SK-N-SH (cell line): ENCODE data around the gene SEC23IP. TPM values are rescaled to one million over a fixed set of nuclear protein-coding genes. Genes with fewer than 3 reads are reported as not detected.

ENCODE experiments used
- CTCF ChIA-PET: fragments of 300-600, 350-600 bp; formaldehyde crosslinking; extraction: SDS; loops from one replicate; lab custom pipeline; 2021; lab: Yijun Ruan, JAX
- POLR2A ChIA-PET: fragments of 350-600 bp; sonication (Branson Sonifier 250); formaldehyde crosslinking; extraction: SDS; loops from one replicate; lab custom pipeline; 2020; ENCODE audit warnings: antibody characterized with exemption, inconsistent platforms; lab: Yijun Ruan, JAX
- DNase-seq: peaks from one replicate; pipeline ENCODE4 v3.0.0; 2012
- H2AFZ ChIP-seq: fragments of 200-600 bp; sonication (generic); 2 replicates; pipeline ENCODE4 v1.8.1; 2016; ENCODE audit warnings: antibody characterized with exemption, mild to moderate bottlenecking, low read depth
- H3F3A ChIP-seq: fragments of 200-600 bp; sonication (generic); replicated peaks from 2 replicates; pipeline ENCODE3; 2016; ENCODE audit warnings: antibody characterized with exemption, mild to moderate bottlenecking; ENCODE audit not compliant: insufficient read depth
- H3K27ac ChIP-seq, 2 experiments: fragments of 200-500 bp in 1 of 2; fragments of 200-600 bp in 1 of 2; sonication (Bioruptor generic) in 1 of 2; sonication (generic), shearing (Covaris generic) in 1 of 2; 2 replicates each; pipeline versions ENCODE4 v1.5.1 to v1.6.1; 2014 to 2016; ENCODE audit warnings: low read depth in 2 of 2, inconsistent platforms in 1 of 2, low read length in 1 of 2, mild to moderate bottlenecking in 1 of 2, mixed read lengths in 1 of 2
- H3K27me3 ChIP-seq: fragments of 200-600 bp; sonication (generic), shearing (Covaris generic); 2 replicates; pipeline ENCODE4 v1.6.1; 2016; ENCODE audit warnings: mixed run types; ENCODE audit not compliant: insufficient read depth
- H3K36me3 ChIP-seq, 2 experiments: fragments of 200-500 bp in 1 of 2; fragments of 200-600 bp in 1 of 2; sonication (Bioruptor generic) in 1 of 2; sonication (generic) in 1 of 2; replicated peaks in 1 of 2; 2 replicates each; pipeline versions ENCODE3 to v1.5.1; 2014 to 2016; ENCODE audit warnings: low read length in 1 of 2, mild to moderate bottlenecking in 1 of 2; ENCODE audit not compliant: insufficient read depth in 2 of 2, control insufficient read depth in 1 of 2
- H3K4me1 ChIP-seq, 2 experiments: fragments of 200-500 bp in 1 of 2; fragments of 200-600 bp in 1 of 2; sonication (Bioruptor generic) in 1 of 2; sonication (generic), shearing (Covaris generic) in 1 of 2; 2 replicates each; pipeline versions ENCODE4 v1.5.1 to v1.6.1; 2014 to 2016; ENCODE audit warnings: low read depth in 1 of 2, low read length in 1 of 2, mixed run types in 1 of 2; ENCODE audit not compliant: insufficient read depth in 2 of 2, control insufficient read depth in 1 of 2
- H3K4me2 ChIP-seq: fragments of 200-600 bp; sonication (generic), shearing (Covaris generic); 2 replicates; pipeline ENCODE4 v1.6.1; 2017; ENCODE audit warnings: mixed run types
- H3K4me3 ChIP-seq, 2 experiments: fragments of 200-500 bp in 1 of 2; fragments of 200-600 bp in 1 of 2; sonication (Bioruptor generic) in 1 of 2; sonication (generic), shearing (Covaris generic) in 1 of 2; 2 replicates each; pipeline versions ENCODE4 v1.5.1 to v1.8.1; 2014 to 2016; ENCODE audit warnings: low read depth in 2 of 2, inconsistent platforms in 1 of 2, low read length in 1 of 2, mild to moderate bottlenecking in 1 of 2, mixed read lengths in 1 of 2, moderate library complexity in 1 of 2
- H3K79me2 ChIP-seq: fragments of 200-600 bp; sonication (generic); 2 replicates; pipeline ENCODE4 v1.8.1; 2017; ENCODE audit warnings: mild to moderate bottlenecking; ENCODE audit not compliant: insufficient read depth
- H3K9ac ChIP-seq: fragments of 200-600 bp; sonication (generic); 2 replicates; pipeline ENCODE4 v1.6.1; 2017; ENCODE audit warnings: mixed run types
- H3K9me2 ChIP-seq: fragments of 200-600 bp; sonication (generic); 2 replicates; pipeline ENCODE4 v1.6.1; 2017; ENCODE audit warnings: mixed run types
- H3K9me3 ChIP-seq: fragments of 200-600 bp; sonication (generic); 2 replicates; pipeline ENCODE4 v1.6.1; 2017; ENCODE audit warnings: mixed run types, mild to moderate bottlenecking, moderate library complexity
- H4K20me1 ChIP-seq: fragments of 200-600 bp; sonication (generic); 2 replicates; pipeline ENCODE4 v1.6.1; 2017; ENCODE audit warnings: mild to moderate bottlenecking, mixed run types; ENCODE audit not compliant: insufficient read depth
- CHD2 ChIP-seq: fragments of 150-350 bp; IDR thresholded peaks from 2 replicates; pipeline ENCODE4 v1.6.1; 2018; ENCODE audit warnings: low read length; ENCODE audit not compliant: partially characterized antibody
- EP300 ChIP-seq, 2 experiments: IDR thresholded peaks; 2 replicates each; pipeline versions ENCODE4 v1.4.0 to v1.6.1; 2012; ENCODE audit warnings: borderline replicate concordance in 1 of 2, low read depth in 1 of 2, low read length in 1 of 2
- EZH2phosphoT487 ChIP-seq: fragments of 200-600 bp; sonication (generic); IDR thresholded peaks from 2 replicates; pipeline ENCODE4 v1.6.1; 2017; ENCODE audit warnings: low read depth, mixed run types, mild to moderate bottlenecking, antibody characterized with exemption, moderate library complexity, borderline replicate concordance
- FOSL2 ChIP-seq: IDR thresholded peaks from 2 replicates; pipeline ENCODE4 v1.4.0; 2012; ENCODE audit warnings: low read depth, mild to moderate bottlenecking, moderate library complexity, borderline replicate concordance
- FOXJ3 ChIP-seq: sonication (generic); formaldehyde crosslinking; IDR thresholded peaks from 2 replicates; pipeline ENCODE4 v1.5.1; 2020; ENCODE audit warnings: mild to moderate bottlenecking, missing genetic modification reagents
- FOXM1 ChIP-seq: IDR thresholded peaks from 2 replicates; pipeline ENCODE4 v1.4.0; 2012; ENCODE audit warnings: low read depth, mild to moderate bottlenecking
- GABPA ChIP-seq: IDR thresholded peaks from 2 replicates; pipeline ENCODE4 v1.4.0; 2012; ENCODE audit warnings: low read depth, mild to moderate bottlenecking
- GATA2 ChIP-seq: sonication (generic); formaldehyde crosslinking; IDR thresholded peaks from 2 replicates; pipeline ENCODE4 v1.5.0; 2020; ENCODE audit warnings: mild to moderate bottlenecking, missing genetic modification reagents
- JUND ChIP-seq: IDR thresholded peaks from 2 replicates; pipeline ENCODE4 v1.4.0; 2012
- MAX ChIP-seq: IDR thresholded peaks from 2 replicates; pipeline ENCODE4 v1.4.0; 2012; ENCODE audit warnings: low read depth
- MEF2A ChIP-seq: IDR thresholded peaks from 2 replicates; pipeline ENCODE4 v1.4.0; 2012; ENCODE audit warnings: low read depth, borderline replicate concordance
- NFIC ChIP-seq: IDR thresholded peaks from 2 replicates; pipeline ENCODE4 v1.4.0; 2012; ENCODE audit warnings: borderline replicate concordance
- NRF1 ChIP-seq: IDR thresholded peaks from 2 replicates; pipeline ENCODE4 v1.6.1; 2012; ENCODE audit warnings: low read depth, mild to moderate bottlenecking, low read length
- PBX3 ChIP-seq: IDR thresholded peaks from 2 replicates; pipeline ENCODE4; 2012
- RAD21 ChIP-seq: IDR thresholded peaks from 2 replicates; pipeline ENCODE4 v1.6.1; 2012; ENCODE audit warnings: mild to moderate bottlenecking, low read length
- RCOR1 ChIP-seq: fragments of 150-350 bp; IDR thresholded peaks from 2 replicates; pipeline ENCODE4 v1.6.1; 2017; ENCODE audit warnings: antibody characterized with exemption, low read length
- RFX5 ChIP-seq: IDR thresholded peaks from 2 replicates; pipeline ENCODE4 v1.6.1; 2012; ENCODE audit warnings: mild to moderate bottlenecking, improper control_type of control experiment, low read length
- RXRA ChIP-seq: IDR thresholded peaks from 2 replicates; pipeline ENCODE4 v1.4.0; 2012; ENCODE audit warnings: low read depth, mild to moderate bottlenecking, borderline replicate concordance
- SIN3A ChIP-seq: IDR thresholded peaks from 2 replicates; pipeline ENCODE4 v1.6.1; 2012; ENCODE audit warnings: low read depth, mild to moderate bottlenecking, low read length, moderate library complexity, borderline replicate concordance
- TAF1 ChIP-seq: IDR thresholded peaks from 2 replicates; pipeline ENCODE4 v1.6.1; 2012; ENCODE audit warnings: low read depth, mild to moderate bottlenecking, low read length, moderate library complexity, borderline replicate concordance
- TCF12 ChIP-seq: IDR thresholded peaks from 2 replicates; pipeline ENCODE4 v1.4.0; 2012
- TEAD4 ChIP-seq: IDR thresholded peaks from 2 replicates; pipeline ENCODE4 v1.4.0; 2012; ENCODE audit warnings: mild to moderate bottlenecking, borderline replicate concordance; ENCODE audit not compliant: insufficient read depth
- USF2 ChIP-seq: fragments of 150-350 bp; IDR thresholded peaks from 2 replicates; pipeline ENCODE4 v1.6.1; 2017; ENCODE audit warnings: antibody characterized with exemption, low read length, low read depth, borderline replicate concordance
- YY1 ChIP-seq: IDR thresholded peaks from 2 replicates; pipeline ENCODE4 v1.4.0; 2012; ENCODE audit warnings: low read depth, mild to moderate bottlenecking
- WGBS: methylation state at CpG from one replicate; pipeline ENCODE4 v1.1.6; 2017; ENCODE audit warnings: low lambda C conversion rate; 5-methylcytosine and 5-hydroxymethylcytosine counted together
- polyA plus RNA-seq, 3 experiments: library from polyadenylated mRNA; depleted of rRNA; stranded (reverse); fragments of >200 nt; gene quantifications; 2 replicates each; pipeline ENCODE4 v1.2.3, GENCODE V29; 2012
- TF ChIP-seq, protein P1 (sequence below): fragments of 200-600 bp; sonication (generic); IDR thresholded peaks from 2 replicates; pipeline ENCODE4 v1.6.1; 2017; ENCODE audit warnings: antibody characterized with exemption, mild to moderate bottlenecking, moderate library complexity
- TF ChIP-seq, protein P2 (sequence below): fragments of 150-350 bp; IDR thresholded peaks from 2 replicates; pipeline ENCODE4 v1.6.1; 2016; ENCODE audit warnings: mild to moderate bottlenecking, low read depth, low read length

SEC23IP gene
- polyA plus RNA-seq, 1 of the 3 experiments (the other 2 are of a cell fraction) = 23.8 TPM

DNA sequence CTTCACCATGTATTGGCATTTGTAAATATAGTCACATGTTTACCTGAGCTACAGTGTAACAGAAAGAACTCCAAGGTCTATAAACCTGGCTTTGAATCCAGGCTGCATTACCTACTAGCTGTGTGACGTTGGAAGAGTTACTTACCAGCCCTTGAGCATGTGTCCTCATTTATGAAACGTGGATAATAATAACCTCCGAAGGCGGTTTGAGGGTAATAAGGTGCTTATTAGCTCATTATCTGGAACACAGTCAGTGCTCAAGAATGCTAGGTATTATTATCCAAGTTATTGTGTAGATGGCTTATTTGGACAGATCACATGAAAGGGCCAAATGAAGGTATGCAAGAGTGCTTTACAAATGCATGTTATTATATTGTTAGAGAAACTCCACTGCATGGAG, 64.9 kb downstream of the SEC23IP start:
- Histone ChIP-seq H3K4me1 (no peaks in the 10 kb centered on the region), H3K4me3 (no peak overlapping the region), H3K27ac (no peak overlapping the region), H3K27me3 (no peaks in the 10 kb centered on the region)
- POLR2A ChIA-PET = no interaction called here
- no peak for TF ChIP-seq YY1
- TF ChIP-seq TAF1 = no peak
- no peak for TF ChIP-seq JUND
- no peak for TF ChIP-seq FOXM1
- no peak for TF ChIP-seq FOXJ3
- no peak for TF ChIP-seq RCOR1
- TF ChIP-seq, protein P1, sequence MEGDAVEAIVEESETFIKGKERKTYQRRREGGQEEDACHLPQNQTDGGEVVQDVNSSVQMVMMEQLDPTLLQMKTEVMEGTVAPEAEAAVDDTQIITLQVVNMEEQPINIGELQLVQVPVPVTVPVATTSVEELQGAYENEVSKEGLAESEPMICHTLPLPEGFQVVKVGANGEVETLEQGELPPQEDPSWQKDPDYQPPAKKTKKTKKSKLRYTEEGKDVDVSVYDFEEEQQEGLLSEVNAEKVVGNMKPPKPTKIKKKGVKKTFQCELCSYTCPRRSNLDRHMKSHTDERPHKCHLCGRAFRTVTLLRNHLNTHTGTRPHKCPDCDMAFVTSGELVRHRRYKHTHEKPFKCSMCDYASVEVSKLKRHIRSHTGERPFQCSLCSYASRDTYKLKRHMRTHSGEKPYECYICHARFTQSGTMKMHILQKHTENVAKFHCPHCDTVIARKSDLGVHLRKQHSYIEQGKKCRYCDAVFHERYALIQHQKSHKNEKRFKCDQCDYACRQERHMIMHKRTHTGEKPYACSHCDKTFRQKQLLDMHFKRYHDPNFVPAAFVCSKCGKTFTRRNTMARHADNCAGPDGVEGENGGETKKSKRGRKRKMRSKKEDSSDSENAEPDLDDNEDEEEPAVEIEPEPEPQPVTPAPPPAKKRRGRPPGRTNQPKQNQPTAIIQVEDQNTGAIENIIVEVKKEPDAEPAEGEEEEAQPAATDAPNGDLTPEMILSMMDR = no peak
- no peak for TF ChIP-seq RXRA
- TF ChIP-seq GATA2 (CRISPR knock-in tag) = no peak
- TF ChIP-seq CHD2 = no peak
- TF ChIP-seq MEF2A = no peak
- no peak for TF ChIP-seq GABPA
- TF ChIP-seq, protein P2, sequence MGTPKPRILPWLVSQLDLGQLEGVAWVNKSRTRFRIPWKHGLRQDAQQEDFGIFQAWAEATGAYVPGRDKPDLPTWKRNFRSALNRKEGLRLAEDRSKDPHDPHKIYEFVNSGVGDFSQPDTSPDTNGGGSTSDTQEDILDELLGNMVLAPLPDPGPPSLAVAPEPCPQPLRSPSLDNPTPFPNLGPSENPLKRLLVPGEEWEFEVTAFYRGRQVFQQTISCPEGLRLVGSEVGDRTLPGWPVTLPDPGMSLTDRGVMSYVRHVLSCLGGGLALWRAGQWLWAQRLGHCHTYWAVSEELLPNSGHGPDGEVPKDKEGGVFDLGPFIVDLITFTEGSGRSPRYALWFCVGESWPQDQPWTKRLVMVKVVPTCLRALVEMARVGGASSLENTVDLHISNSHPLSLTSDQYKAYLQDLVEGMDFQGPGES = no peak
- no peak for TF ChIP-seq TCF12
- TF ChIP-seq NRF1 = no peak
- TF ChIP-seq RAD21 = no peak
- TF ChIP-seq, all 33 proteins: peak for 0
- CTCF ChIA-PET = no interaction called here
- Histone ChIP-seq H3K79me2 (no peaks in the 10 kb centered on the region), H3K9me3 (no peaks in the 10 kb centered on the region), H4K20me1 (no peaks in the 10 kb centered on the region), H3K9ac (no peak overlapping the region), H3K36me3 (no peaks in the 10 kb centered on the region), H3K9me2 (no peaks in the 10 kb centered on the region), H3K4me2 (no peak overlapping the region), H3F3A (no peaks in the 10 kb centered on the region), H2AFZ (no peak overlapping the region)
- WGBS = 63% methylated on average over 4 of the region's 4 CpGs
- no peak for DNase-seq

DNA sequence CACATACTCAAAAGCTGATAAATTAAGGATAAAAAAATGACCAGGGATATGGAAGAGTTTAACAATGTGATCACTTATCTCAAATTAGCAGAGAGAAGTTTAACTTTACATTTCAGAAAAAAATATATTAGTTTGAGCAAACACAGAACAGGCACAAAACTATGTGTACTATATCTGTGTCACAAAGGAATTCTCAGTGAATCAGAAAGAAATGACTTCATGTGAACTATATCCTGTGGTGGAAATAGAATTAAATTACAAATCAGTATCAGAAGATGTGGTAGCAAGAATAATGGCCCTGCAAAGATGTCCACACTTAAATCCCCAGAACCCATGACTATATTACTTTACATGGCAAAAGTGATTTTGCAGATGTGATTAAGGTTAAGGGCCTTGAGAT, 70.3 kb downstream of the SEC23IP start:
- ChIA-PET POLR2A (no interaction called here), CTCF (interaction anchor here (0.6 kb wide), 1 partner anchor 333 kb away, joined by 3 read pairs; no protein-coding TSS in a partner anchor)
- no peak for DNase-seq
- Histone ChIP-seq H2AFZ (no peak overlapping the region), H3K9me2 (no peaks in the 10 kb centered on the region), H3K9me3 (no peaks in the 10 kb centered on the region), H3K4me3 (no peak overlapping the region), H3K9ac (no peak overlapping the region), H3F3A (no peaks in the 10 kb centered on the region), H3K27ac (no peak overlapping the region), H3K27me3 (no peaks in the 10 kb centered on the region), H3K79me2 (no peaks in the 10 kb centered on the region), H3K4me1 (no peaks in the 10 kb centered on the region), H3K4me2 (no peak overlapping the region), H3K36me3 (no peaks in the 10 kb centered on the region), H4K20me1 (no peaks in the 10 kb centered on the region)
- TF ChIP-seq YY1 (no peak), EZH2phosphoT487 (no peak), EP300 (IDR thresholded peaks at IDR 0.05; ENCODE audit: borderline replicate concordance in 1 of 2, low read depth in 1 of 2, low read length in 1 of 2) (no peak), PBX3 (no peak), FOSL2 (no peak), TAF1 (no peak), GATA2 (CRISPR knock-in tag) (no peak), FOXJ3 (no peak), TEAD4 (no peak), USF2 (no peak), SIN3A (no peak), RFX5 (no peak), MAX (no peak), NFIC (no peak)
